Hindlimb muscle (tissue), 1 donor: Measurements from ENCODE around the gene PRMT7. TPM values are rescaled to one million over a fixed set of nuclear protein-coding genes. Genes with fewer than 3 reads are reported as not detected.

Experiments
- DNase-seq: peaks from one replicate; pipeline ENCODE4 v3.0.0-alpha.2; 2013
- polyA plus RNA-seq: library from polyadenylated mRNA; unstranded; fragments of 120-200 nt; gene quantifications from one replicate; pipeline ENCODE4 v1.2.1, GENCODE V29; 2013; ENCODE audit not compliant: insufficient read length

Gene PRMT7
- polyA plus RNA-seq, 1 donor: 51.8 TPM

DNA sequence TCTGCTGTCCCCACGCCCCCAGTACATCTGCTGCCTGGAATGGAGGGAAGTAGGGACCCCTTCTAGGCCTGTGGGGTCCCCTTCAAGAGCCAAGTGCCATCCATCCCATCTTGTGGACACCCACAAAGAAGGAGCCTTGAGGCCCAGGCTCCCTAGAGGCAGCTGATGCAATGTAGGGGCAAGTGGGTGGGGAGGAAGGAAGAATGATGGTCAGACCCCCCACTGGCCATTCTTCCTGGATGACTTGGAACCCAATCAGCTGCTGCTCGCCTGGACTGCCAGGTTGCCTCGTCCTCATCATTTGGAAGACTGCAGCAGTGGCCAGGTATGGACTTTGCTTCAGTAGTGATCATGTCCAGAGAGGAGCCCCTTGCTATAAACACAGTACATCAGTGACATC is 88.6 kb downstream of the PRMT7 start:
- no peak for DNase-seq

DNA sequence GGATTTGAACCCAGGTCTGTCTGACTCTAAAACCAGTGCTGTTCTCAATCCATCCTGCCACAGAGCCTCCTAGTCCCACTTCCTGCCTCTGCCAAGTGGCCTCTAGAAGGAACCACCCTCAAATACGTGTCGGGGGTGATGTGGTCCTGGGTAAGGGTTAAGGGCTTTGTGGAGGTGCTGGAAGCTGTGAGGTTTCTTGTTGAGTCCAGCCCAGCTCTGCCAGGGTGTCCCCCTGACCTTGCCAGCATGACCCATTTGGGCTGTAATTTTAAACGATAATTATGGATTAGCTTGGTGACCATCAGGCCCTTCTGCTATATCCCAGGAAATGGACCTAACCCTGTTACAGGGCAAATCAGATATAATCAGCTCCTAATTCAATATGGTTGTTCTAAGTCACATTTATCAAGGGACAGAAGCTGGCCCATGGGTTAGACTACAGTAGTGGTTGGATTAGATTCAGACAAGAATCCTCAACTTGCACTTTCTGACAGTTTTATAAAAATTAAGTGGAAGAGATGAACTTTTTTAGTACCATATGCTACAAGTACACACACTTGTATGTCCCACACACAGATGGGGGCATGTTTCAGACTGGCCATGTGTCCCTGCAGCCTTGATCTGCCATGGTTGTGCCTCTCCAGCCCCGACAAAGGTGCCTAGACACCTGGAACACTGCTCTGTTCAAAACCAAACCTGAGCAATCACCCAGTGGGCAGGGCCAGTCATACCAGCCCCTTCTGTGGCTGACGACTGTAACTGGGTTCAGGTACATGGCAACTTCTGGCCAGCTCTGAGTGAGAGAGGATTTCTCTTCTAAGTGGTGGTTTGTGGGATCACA is 89.5 kb downstream of the PRMT7 start:
- no peak for DNase-seq

DNA sequence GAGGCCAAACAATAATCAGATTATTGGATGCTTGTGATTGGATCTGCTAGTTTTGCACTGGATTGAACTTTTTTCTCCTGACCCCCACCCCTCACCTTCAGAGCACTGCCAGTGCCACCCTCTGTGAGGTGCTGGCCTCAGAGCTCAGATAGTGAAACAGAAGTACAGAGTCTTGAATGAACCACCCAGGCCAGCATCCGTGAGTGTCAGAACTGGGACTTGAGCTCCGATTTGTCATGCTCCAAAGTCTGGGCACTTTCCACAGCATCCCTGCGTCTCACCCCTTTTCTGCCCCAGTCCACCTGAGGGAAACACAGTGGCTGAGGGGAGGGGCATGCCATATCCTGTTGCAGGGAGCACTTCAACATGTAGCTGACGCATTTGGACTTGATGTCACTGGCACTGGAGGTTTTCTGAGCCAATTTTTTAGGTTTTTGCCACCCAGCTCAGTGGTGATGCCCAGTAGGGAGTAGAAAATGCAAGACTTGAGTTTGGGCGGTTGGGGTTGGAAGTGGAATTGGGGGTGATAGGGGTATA is 90.2 kb downstream of the PRMT7 start:
- DNase-seq: no peak

DNA sequence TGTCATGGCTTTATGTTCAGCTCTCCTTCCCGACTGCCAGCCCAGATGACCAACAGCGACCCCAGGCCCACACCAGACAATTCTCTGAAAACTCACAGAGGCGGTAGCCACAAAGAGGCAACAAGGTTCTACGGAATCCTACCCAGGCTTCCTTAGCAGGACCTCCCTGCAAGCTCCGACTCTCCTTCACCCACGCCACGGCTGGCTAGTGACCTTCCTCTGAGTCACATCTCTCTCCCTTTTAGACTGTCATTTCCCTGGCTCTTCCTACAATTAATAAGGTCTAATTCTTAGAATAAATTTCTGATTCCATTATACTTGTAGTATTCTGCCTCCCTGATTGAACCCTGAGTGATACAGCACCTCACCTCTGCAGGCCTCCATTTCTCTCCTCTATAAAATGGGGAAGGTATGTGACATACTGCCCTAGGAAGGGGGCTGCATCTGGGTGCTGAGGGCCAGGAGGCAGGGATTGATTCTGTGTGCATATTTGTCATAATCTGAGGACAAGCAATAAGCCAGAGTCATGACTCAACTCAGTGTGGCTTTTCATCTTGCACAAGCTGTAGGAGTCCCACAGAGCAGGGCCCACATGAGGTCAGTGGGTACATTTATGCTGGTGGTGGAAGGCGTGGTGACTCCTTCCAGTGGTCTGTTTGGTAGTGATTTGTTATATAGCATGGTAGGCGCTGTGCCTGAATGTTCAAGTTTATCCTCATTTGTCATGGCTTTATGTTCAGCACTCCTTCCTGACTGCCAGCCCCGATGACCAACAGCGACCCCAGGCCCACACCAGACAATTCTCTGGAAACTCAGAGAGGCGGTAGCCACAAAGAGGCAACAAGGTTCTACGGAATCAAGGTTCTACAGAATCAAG is 91.3 kb downstream of the PRMT7 start:
- DNase-seq: no peak

DNA sequence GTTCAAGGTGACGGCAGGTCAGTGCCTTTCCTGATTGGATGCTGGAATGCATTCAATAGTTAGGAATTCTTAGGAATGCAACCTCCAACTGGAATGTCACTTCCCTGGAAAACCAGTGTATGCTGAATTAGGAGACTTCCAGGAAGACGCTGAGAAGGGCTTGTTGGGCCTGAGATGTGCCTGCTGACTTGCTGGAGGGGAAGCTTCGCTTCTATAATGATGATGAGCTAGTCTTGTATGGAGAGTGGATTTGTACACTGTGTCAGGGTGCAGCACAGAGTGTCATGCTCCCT is 91.9 kb downstream of the PRMT7 start:
- DNase-seq: no peak

DNA sequence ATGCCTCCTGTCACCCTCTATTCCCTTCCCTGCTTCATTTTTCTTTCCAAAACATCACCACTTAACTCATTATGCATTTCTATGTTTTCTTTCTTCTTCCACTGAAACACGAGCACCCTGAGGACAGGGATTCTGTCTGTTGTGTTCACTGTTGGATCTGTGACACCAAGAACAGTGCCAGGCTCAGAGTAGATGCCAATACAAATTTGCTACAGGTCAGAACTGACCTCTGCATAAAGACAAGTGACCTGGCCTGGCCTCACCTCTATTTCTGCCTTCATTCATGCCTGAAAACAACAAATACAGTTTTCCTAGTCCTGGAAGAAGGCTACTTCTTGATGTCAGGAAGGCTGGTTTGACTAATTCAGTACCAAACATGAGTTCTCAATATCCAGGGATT is 92.4 kb downstream of the PRMT7 start:
- no peak for DNase-seq

DNA sequence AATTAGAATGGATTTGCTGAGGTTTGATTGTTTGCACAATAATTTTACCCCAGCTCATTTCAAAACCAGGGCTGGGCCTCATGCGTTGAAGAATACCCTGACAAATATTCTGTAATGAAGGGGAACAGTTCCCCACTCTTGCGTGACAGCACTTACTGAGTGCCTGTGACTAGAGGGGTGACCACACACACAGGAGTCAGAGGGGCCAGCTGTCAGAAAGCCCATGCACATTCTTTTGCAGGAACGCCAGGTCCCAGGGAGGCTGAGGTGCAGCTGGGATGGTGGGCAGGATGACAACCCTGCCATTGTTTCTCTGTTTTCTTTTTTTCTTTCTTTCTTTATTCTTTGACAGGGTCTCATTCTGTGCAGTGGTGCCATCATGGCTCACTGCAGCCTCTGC is 92.9 kb downstream of the PRMT7 start:
- DNase-seq: no peak

DNA sequence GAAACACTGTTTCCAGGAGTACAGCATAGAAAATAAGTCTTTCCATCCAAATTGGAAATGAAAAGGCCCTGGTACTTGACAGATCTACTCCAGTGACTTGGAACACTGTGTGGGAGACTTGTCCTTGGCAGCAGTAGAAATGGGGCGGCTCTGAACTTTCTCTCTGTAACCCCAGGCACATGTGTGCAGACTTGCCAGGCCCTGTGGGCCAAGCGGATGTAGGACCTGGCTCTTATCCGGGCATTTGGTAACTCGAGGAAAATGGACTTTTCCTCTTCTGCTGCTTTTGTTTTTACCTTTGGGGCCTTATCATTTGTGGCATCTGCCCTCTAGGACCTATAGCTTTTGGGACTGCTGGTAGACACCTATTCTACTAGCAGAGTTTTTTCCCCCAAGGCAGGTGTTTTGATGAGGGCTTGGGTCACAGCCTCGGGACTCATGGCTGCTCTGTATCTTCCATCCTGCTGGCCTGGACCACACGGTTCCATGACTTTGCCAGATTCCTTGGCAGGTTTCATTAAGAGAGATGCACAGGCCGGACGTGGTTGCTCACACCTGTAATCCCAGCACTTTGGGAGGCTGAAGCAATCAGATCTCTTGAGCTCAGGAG is 94.0 kb downstream of the PRMT7 start:
- no peak for DNase-seq

DNA sequence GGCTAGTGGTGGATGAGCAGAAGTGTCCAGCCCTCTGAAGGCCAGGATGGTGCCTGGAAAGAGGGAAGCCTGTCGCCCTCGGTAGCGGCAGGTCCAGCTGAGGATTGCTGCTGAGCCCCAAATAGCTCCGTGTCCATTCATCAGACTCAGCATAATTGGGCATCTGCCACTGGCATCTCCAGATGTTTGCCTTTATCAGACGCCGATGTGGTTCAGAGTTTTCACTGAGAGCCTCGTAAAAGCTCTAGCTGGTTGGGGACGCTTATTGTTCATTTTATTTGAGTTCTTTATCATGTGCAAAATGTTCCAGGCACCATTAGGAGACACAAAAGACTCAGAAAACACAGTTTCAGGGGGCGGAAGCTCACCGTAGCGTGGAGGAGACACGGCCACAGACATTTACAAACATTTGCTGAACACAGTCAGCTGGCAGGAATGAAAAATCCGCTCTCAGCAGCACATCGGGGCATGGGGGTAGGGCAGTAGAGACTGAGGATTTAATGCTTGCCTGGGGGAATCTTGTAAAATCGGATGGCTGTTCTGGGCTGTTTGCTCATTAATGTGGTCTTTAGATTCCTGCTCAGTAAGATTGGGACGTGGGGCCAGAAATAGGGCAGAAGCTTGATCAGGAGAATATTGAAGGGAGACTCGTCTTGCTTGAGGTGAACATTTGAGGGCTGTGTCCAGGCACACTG is 95.8 kb downstream of the PRMT7 start:
- no peak for DNase-seq

Other genes with a start within 250 kb of the PRMT7 start
- gene NFATC3, start 225.6 kb upstream of the PRMT7 start, polyA plus RNA-seq: 30.2 TPM
- 0.88 TPM for gene ESRP2, start 74.9 kb upstream of the PRMT7 start, polyA plus RNA-seq
- 36.7 TPM for gene PLA2G15, start 65.6 kb upstream of the PRMT7 start, polyA plus RNA-seq
- gene SLC7A6, start 46.5 kb upstream of the PRMT7 start, polyA plus RNA-seq: 8.3 TPM
- gene SLC7A6OS, start 73 bp upstream of the PRMT7 start, polyA plus RNA-seq: 16.4 TPM
- 0.68 TPM for gene SMPD3, start 137.5 kb downstream of the PRMT7 start, polyA plus RNA-seq
- 19.6 TPM for gene ZFP90, start 228.3 kb downstream of the PRMT7 start, polyA plus RNA-seq